ENCODE measurements around the gene MICU1.

DNA sequence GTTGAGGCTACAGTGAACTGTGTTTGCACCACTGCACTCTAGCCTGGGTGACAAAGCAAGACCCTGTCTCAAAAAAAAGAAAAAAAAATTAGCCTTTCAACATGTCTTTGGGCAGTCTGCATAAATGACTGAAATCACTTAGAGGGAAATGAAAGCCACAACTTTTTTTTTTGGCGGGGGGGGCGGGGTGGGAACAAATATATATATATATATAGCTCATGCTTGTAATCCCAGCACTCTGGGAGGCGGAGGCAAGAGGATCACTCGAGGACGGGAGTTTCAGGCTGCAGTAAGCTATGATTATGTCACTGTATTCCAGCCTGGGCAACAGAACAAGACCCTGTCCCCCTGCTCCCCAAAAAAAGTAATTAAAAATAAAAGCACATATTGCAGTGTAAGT is 23.4 kb upstream of the MICU1 start:
- TF ChIP-seq GATA3 (IDR thresholded peaks at IDR 0.05; ENCODE audit: low read depth, low read length) (no peak), GATA2 (IDR thresholded peaks at IDR 0.05; ENCODE audit: low read depth, low read length) (no peak)

All from SH-SY5Y (cell line).